ENCODE measurements around the gene RASAL3. TPM values are rescaled to one million over a fixed set of nuclear protein-coding genes. Genes with fewer than 3 reads are reported as not detected.
A peak's percentile ranks its signal among the peaks of the same experiment; 100 is the strongest.
"Not testable (repeated sequence)": the region's sequence is repeated elsewhere in the genome, so short reads cannot be mapped to it uniquely, and the experiment has no call there.

RASAL3 gene
- total RNA-seq, 2 donors from 2014 or later, result 2.3 to 3.7 TPM

DNA sequence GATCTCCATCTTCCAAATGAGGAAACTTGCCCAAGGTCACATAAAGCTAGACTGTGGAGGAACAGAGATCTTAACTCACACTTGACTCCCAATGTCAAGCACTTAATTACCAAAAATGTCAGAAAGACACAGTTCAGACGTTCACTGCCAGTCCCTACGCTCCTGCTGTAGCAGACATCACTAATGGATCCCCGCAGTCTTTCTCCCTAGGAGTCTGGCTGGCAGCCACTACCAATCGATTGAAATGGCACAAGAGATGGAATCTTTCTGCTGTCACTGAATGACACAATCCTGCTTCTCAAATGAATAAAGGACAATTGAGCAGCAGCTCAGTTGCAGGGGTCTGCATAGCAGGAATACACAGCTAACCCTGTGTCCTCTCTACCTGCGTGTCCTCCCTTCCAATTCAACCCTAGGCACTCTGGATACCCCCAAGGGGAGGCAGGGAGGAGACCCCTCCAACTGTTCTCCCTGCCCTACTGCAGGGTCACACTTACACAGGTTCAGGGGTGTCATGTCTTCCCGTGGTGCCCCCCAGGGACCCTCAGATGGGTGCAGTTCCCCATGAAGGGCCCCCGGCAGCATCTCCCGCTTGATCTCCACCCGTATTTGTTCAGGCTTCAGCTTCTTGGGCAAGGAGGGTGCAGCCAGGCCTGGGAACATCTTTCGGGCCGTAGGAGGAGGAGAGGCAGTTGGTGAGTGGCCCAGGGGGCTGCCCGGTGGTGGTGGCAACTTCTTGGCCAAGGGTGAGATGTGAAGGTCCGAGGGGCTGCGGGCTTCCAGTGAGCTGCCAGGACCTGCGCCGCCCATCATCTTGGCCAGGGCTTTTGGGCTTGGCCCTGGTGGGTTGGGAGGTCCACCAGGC, 37.6 kb downstream of the RASAL3 start:
- intact Hi-C loops (cut with DNase I), result no loop called here
- DNase-seq (ENCODE audit: low spot score), result no peak

DNA sequence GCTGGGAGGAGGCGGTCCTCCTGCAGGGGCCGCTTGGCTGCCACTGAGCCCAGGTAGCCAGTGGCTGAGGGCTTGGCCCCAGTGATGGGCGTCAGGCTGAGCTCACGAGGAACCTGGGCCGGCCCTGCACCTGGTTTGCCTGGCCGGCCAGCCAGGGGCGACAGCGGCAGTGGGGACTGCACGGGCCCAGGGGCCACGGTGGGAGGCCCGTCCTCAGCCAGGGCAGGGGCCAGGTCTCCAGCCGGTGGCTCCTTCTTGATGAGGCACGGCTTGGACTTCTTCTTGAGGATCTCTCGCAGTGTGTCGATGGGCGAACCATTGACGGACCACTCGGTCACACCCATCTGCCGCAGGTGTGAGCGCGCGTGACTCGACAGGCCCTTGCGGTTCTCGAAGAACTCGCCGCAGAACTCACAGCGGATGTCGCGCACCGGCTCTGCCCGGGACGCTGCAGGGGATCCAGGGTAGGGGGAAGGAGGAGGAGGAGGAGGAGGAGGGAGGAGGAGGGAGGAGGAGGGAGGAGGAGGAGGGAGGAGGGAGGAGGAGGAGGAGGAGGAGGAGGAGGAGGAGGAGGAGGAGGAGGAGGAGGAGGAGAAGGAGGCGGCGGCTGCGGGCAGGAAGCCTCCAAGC, 38.9 kb downstream of the RASAL3 start:
- intact Hi-C loops (cut with DNase I), result no loop called here

DNA sequence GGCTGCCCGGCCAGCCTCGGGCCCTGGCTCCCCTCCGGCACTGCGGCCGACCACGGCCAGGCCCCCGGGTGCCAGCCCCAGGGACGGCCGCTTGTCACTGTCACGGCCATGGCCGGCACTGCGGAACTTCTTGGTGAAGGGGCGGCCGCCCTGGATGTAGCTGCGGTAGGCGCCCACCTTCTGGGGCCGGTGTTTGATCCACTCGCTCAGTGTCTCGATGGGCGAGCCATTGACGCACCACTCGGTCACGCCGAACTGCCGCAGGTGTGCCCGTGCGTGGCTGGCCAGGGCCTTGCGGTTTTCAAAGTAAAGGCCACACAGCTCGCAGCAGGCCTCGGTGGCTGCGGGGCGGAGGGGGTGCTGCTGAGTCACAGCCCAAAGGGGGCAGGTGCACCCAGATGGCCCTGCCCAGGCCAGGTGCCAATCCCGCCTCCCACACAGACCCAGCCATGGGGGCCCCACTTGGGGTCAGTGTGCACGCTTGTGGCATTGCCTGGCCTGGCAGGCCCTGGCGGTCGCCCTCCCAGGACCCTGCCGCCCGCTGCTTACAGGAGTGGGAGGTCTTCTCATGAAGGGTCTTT, 39.6 kb downstream of the RASAL3 start:
- intact Hi-C loops (cut with DNase I), result no loop called here
- no peak for DNase-seq (ENCODE audit: low spot score)

More for the DNA sequence above, 38.9 kb downstream of the RASAL3 start:
- no peak for DNase-seq (ENCODE audit: low spot score)

DNA sequence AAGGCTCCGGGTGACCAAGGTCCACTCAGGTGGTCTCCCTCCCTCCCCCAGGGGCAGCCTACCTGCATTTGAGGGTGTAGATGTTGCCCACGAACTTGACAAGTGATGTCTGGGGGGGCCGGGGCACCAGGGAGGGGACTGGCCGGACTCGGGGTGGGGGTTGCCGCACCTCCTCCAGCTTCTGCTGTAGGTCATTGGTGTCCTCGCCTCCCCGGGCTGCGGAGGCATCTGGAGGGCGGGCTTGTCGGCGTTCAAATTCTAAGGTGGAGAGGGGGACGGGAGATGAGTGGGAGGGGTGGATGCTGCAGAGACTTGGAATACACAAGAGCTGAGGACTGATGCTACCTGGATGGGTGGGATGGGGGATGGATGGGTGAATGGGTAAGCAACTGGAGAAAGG, 40.2 kb downstream of the RASAL3 start:
- intact Hi-C loops (cut with DNase I), result no loop called here
- no peak for DNase-seq (ENCODE audit: low spot score)

DNA sequence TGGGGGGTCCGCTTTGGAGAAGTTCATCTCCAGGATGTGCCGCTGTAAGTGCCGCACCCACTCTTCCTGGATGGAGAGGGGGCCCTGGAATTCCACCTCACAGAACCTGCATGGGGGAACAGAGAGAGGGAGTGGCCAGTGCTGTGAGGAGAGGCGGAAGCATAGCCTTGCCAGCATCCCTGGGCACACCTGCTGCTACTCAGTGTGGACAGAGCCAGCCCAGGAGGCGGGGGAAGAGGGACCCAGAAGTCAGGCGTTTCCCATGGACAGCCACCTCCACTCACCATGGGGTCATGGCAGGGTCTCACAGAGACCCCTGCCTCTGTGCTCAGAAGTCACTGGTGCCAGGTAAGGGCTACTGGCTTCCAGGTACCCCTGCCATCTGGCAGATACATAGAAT, 41.2 kb downstream of the RASAL3 start:
- no peak for DNase-seq (ENCODE audit: low spot score)
- intact Hi-C loops (cut with DNase I), result no loop called here

DNA sequence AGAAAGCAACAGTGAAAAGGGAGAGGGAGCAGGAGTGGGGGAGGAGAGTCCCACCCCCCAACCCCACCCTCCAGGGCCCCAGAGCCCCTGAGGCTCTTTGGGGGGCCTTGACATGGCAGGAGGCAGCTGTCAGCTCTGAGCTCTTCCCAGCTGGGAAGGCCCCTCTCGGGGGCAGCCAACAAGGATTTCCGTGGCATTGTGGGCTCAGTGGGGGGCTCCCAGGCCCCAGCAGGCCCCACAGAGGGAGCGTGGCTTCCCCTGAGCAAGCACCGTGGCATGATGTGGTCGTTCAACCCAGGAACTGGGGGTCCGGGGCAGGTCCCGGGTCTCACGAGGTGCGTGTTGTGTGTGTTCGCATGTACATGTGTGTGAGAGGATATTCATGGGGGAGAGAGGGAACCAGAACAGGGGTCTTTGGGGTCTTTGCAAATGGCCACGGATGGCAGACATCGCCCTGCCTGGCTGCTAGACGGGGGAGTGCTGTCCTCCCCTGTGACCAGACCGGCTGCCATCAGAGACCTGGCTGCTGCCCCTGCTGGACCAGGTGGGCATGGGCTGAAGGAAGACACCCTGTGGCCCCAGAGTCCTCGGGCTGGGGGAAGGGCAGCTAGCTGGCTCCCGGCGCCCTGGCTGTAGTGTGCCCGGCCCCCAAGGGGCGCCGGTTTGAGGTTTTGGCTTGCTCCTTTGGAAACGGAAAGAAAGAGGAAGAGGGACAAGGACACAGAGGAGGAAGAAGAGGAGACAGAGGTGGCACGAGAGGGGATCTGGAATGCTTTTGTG, 41.9 kb downstream of the RASAL3 start:
- intact Hi-C loops (cut with DNase I), result no loop called here
- no peak for DNase-seq (ENCODE audit: low spot score)

DNA sequence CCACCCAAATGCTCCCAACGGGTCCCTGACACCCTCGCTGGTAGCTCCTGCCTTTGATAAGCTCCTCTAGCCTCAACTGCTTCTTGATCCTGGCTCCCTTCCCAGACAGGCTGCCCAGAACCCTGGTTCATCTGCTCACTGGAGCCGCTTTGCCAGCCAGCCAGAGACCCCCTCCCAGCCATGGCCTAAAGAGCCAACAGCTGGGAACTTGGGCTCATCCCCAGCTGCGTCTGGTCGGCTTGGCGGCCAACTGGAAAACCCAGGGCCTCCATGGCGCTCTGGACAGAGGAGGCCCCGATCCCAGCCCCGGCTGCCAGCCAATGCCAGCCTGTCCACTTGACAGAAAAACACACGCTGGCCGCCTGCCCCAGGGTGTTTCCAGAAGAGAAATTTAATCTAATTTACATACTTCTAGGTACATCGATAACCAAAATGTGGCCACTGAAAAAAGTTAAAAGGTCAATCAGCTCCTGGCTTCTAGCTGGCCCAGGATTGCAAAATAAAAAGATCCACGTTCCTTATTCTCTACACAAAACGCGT, 42.6 kb downstream of the RASAL3 start:
- DNase-seq (ENCODE audit: low spot score), result no peak

DNA sequence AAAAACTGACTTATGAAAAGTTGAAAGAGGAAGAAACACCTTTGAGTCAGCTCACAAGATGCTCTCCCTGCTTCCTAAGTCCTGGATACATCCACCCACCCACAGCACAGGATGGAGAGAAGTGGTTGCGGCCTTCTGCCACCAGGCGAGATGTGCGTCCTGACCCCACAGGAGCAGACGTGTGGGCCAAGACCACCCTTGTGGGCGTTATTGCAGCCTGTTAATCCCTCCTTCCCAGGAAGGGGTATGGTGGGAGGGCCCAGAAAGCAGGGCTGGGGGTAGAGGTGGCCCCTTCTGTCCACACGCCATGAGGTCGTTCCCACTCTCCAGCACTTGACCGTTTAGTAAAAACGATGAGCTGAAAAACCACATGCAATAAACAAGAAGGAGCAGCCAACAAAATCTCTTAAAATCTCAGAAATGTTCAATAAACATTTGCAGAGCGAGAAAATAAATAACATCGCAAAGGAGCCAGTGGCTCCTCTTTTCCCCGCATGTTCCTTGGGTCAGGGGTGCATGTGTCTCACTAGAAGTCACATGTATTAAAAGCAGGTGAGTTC, 43.1 kb downstream of the RASAL3 start:
- intact Hi-C loops (cut with DNase I), result no loop called here
- DNase-seq (ENCODE audit: low spot score), result no peak

More for the DNA sequence above, 42.6 kb downstream of the RASAL3 start:
- intact Hi-C loops (cut with DNase I), result no loop called here

DNA sequence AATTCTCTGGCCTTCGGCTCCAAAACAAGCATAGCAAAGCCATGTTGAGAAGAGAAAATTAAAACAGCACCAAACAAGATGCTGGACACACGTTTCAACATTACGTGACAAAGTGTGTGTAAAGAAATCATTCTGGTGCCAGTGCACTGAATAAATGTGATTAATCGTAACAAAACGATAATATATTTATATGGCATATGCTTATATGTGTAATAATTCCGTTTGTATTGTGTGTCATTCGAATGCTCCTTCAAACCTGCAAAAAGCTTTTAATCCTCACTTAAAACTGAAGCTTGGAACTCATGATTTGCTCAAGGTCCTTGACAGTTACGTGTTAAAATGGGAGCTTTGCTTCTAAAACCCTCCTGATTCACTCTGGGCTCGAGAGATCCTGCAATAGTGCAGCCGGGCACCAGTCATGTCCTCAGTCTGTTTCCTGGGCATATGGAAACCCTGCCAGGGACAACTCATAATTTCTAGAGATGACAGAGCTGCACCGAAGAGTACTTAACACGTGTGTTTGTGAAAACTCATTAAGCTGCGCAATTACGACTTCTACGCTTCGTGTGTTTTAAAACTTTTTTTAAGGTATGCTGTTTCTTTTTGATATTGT, 44.8 kb downstream of the RASAL3 start:
- intact Hi-C loops (cut with DNase I), result no loop called here
- no peak for DNase-seq (ENCODE audit: low spot score)

DNA sequence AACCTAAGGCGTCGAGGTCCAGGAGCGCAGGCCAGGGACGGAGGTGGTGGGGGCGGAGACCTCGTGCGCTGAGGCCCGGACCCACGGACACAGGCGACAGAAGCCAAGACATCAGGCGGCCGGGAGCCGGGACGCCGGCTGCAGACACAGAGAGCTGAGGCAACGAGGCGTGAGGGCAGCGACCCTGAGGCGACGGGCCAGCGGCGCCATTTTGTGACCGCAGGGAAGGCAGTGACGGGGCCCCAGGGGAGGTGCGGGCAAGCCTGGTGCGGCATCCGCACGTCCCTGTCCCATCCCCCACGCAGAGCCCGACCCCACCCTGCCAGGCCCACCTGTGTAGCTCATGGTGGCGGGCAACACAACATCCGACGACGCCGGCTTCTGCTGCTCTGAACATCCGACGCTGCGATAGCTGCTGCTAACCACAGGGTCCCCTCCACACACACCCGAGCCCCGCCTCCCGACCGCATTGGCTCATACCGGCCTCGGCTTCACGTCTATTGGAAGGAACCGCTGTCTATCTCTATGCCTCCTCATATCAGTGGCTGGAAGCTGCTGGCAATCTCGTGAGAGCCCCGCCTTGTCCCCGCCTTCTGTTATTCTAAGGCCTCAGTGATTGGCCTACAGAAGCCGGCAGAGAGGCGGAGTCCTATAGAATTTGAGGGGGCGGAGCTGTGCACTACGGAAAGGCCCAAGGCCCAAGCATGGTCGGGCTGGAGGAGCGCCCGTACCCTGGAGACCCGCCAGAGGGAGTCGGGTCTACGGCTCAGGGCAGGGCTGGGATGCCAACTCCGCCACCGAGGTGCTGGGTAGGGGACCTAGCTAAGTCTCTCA, 45.5 kb downstream of the RASAL3 start, which contains the start of gene AKAP8L:
Gene AKAP8L, minus strand, starts transcription at position 410 of the 834 bp plus-strand sequence. Its CDS starts 65 bp downstream, at position 345.
- peak; percentile 99 for DNase-seq (ENCODE audit: low spot score)
- intact Hi-C loops (cut with DNase I), result no loop called here

DNA sequence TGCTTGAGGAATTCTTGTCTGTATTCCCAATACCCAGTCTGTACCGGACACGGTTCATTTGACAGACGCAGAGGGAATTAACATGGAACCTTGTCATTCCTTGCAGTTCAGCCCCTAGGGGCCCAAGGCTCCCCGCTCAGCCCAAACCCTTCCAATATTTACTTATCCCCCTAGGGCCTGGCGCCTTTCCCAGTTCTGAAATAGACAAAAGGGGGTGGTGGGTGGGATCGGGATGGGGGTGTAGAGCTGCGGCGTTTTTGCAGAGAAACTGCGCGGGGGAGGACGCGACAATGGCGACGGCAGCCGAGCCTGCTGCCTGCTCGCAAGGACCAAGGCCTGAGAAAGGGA, 46.1 kb downstream of the RASAL3 start:
- intact Hi-C loops (cut with DNase I), result no loop called here
- no peak for DNase-seq (ENCODE audit: low spot score)

DNA sequence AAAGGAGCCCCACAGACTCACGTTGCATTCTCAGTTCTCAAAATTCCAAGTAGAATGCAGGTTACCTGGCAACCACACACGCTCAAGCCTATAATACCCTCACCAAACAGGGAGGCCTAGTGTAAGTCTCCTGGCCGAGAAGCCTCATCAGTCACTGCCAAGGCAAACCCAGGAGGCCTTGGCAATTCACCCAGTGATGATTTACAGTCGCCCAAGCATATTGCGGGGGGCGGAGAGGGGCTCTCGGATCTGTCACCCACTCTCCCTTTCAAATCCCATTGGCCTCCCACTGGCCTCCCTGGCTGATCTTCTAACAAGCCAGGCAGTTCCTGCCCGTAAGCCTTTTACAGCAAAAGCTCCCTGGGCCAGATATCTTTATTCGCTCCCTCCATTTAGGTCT, 46.6 kb downstream of the RASAL3 start:
- intact Hi-C loops (cut with DNase I), result no loop called here
- DNase-seq (ENCODE audit: low spot score), result peak; percentile 62

DNA sequence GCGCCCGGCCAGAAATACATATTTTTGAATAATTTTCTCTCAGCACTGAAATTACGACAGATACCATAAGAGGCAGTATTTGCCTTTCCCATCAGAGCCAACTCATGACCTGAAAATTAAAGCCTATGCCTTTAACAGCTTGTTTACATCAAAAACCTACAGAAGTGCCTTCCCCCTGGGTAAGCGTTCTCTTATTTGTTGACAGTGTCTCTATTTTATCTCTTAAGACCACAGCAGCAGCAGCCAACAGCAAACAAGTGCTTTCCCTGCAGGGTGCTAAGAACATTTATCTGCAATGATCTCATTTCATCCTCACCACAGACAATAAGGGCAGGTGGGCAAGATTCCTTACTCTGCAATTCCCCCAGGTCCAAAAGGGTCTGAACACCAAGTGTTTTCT, 51.5 kb downstream of the RASAL3 start:
- intact Hi-C loops (cut with DNase I), result no loop called here
- no peak for DNase-seq (ENCODE audit: low spot score)

DNA sequence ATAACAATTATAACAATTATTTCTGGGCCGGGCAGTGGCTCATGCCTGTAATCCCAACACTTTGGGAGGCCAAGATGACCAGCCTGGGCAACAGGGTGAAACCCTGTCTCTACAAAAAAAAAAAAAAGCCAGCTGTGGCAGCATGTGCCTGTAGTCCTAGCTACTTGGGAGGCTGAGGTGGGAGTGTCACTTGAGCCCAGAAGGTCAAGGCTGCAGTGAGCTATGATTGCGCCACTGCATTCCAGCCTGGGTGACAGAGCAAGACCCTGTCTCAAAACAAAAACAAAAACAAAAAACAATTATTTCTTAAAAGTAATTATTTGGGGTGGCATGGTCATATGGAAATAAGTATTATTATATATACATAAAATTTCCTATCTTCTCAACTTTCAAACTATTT, 53.0 kb downstream of the RASAL3 start:
- intact Hi-C loops (cut with DNase I); DNase-seq (ENCODE audit: low spot score): not testable (repeated sequence)

DNA sequence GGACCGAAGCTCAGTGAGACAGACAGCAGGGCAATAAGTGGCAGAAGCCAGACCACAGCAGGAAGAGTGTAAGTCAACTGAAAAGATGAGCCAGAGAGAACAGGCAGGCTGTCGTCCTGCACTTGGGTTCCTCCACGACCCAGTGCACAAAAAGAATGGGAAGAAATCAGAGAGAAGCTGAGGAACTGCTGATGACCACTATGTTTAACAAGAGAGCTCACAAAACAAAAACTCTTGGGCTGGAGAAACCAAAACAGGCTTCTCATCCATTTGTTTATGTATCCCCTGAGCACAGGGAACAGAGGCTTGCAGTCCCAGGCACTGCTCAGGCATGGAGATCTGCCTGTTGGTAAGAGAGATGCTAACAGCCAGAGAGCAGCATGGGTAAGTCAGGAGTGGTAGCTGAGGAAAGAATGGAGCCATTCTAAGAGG, 59.5 kb downstream of the RASAL3 start:
- DNase-seq (ENCODE audit: low spot score), result no peak
- intact Hi-C loops (cut with DNase I), result loop anchor here in 1 of 2 donors (5.0 kb wide), 1 partner anchor 32 kb away; no protein-coding TSS in a partner anchor

DNA sequence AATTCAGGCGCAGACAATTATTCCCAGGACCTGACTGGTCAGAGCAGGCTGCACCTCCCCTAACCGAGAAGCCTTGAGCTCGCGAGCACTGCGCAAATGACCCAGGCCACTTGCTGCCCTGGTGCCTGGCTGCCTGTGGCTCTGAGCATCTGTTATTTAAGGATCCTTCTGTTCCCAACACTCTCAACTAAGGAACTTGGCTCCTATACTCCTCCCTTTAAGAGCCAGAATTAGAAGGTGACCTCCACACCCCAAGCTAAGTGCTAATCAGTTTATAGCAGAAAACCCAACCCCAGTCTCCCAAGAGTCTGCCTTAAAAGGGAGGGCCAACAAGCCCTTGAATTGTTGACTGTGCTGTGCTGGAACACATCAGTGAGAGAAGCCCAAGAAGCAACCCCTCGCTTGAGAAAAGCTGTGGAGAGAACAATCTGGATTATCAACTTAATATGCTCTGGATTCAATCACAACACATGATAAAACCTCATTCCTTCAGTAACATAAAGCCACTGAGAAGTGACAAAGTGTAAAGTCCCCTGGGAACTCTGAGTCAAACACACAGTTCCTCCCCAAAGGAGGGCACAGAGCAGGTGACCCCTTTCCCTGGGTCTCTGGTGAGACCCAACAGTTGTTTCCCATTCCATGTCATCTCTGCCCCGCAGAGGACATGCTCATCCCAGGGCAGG, 60.1 kb downstream of the RASAL3 start:
- DNase-seq (ENCODE audit: low spot score), result peak; percentile 75
- intact Hi-C loops (cut with DNase I), result no loop called here

DNA sequence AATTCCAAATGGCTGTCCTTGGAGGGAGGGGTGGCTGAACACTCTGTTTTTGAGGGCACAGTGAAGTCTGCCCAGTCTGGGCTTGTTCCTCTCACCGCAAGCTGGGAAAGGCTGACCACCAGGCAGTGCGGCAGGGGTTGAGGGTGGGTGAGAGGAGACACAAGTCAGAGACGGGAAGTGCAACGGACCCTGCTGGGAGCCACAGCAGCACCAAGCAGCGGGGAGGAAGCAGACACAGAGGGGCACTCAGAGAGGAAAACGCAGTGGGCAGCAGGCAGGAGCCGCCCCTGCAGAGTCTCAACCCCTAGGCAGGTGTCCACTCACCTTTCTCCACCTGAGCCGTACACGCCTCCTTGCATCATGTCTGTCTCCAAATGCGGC, 61.2 kb downstream of the RASAL3 start:
- intact Hi-C loops (cut with DNase I), result no loop called here
- DNase-seq (ENCODE audit: low spot score), result no peak

Data from posterior vena cava (tissue), 2 donors.